Colonic mucosa (tissue), 4 donors: Measurements from ENCODE around the gene EPN2. TPM values are rescaled to one million over a fixed set of nuclear protein-coding genes. Genes with fewer than 3 reads are reported as not detected.

Source experiments
- DNase-seq: peaks from one replicate; pipeline ENCODE4 v3.0.0-alpha.2; 2020
- H3K27ac ChIP-seq: fragments of 200-600 bp; one replicate; pipeline ENCODE4 v1.8.0; 2021
- H3K27me3 ChIP-seq: fragments of 200-600 bp; one replicate; pipeline ENCODE4 v1.8.0; 2021
- H3K36me3 ChIP-seq: fragments of 200-600 bp; one replicate; pipeline ENCODE4 v1.8.0; 2021
- H3K4me1 ChIP-seq: fragments of 200-600 bp; one replicate; pipeline ENCODE4 v1.8.0; 2021; ENCODE audit warnings: mild to moderate bottlenecking
- H3K4me3 ChIP-seq: fragments of 200-600 bp; one replicate; pipeline ENCODE4 v1.8.0; 2021
- H3K9ac ChIP-seq, 2 donors: one replicate each; pipeline ENCODE4 v1.7.0; 2013; ENCODE audit warnings: control low read depth in 2 of 2, low read depth in 2 of 2, low read length in 2 of 2
- H3K9me3 ChIP-seq: fragments of 200-600 bp; one replicate; pipeline ENCODE4 v1.8.0; 2021
- CTCF ChIP-seq: fragments of 200-600 bp; IDR thresholded peaks from one replicate; pipeline ENCODE4 v1.8.0; 2022; ENCODE audit warnings: antibody characterized with exemption, mild to moderate bottlenecking
- intact Hi-C: fragments of 100-400 bp; cut with DNase I; formaldehyde crosslinking; loops from one replicate; pipeline ENCODE4 v1.14.1; 2022
- total RNA-seq, 2 donors: library from RNA; stranded (reverse); fragmentation: NEBNext Ultra II Directional in 1 of 2; extraction: Animal tissue kit (Norgen Biotek cat#: 25700) in 1 of 2; gene quantifications; one replicate each; pipeline ENCODE4 v1.2.1, GENCODE V29; 2021
- donor health status: healthy.
- donor health status: DM: no; HTN: no; CAD: no.
- donor health status: DM: no; HTN: no; CAD: no.

The EPN2 gene
- total RNA-seq, 2 donors from 2014 or later = 34.7 to 36.3 TPM

- no peaks in the 10 kb centered on the region for H3K27me3 ChIP-seq
- no peak for TF ChIP-seq CTCF
- no peak overlapping the region for H3K4me3 ChIP-seq
- DNase-seq = no peak
- no peaks in the 10 kb centered on the region for H3K36me3 ChIP-seq
- H3K9ac ChIP-seq = peak overlapping the region in 1 of 2 donors; percentile 48
- H3K27ac ChIP-seq = peak overlapping the region; percentile 14
- no peaks in the 10 kb centered on the region for H3K9me3 ChIP-seq
- peaks cover 18% of the 10 kb centered on the region for H3K4me1 ChIP-seq
- intact Hi-C loops = no loop called here
Observed at GRCh38 chr17:19268611-19269010, 31.4 kb downstream of the EPN2 start.

GRCh38 chr17:19269106-19269505, 31.9 kb downstream of the EPN2 start:
- Histone ChIP-seq H3K4me3 (no peak overlapping the region), H3K9me3 (no peaks in the 10 kb centered on the region), H3K27ac (peak overlapping the region; percentile 14), H3K36me3 (no peaks in the 10 kb centered on the region), H3K4me1 (peaks cover 18% of the 10 kb centered on the region), H3K9ac (peak overlapping the region in 1 of 2 donors; percentile 48), H3K27me3 (no peaks in the 10 kb centered on the region)
- TF ChIP-seq CTCF = no peak
- intact Hi-C loops = no loop called here
- DNase-seq = no peak

- no peaks in the 10 kb centered on the region for H3K9me3 ChIP-seq
- H3K36me3 ChIP-seq = no peaks in the 10 kb centered on the region
- no peak for TF ChIP-seq CTCF
- peak overlapping the region in 1 of 2 donors; percentile 48 for H3K9ac ChIP-seq
- DNase-seq = no peak
- intact Hi-C loops = no loop called here
- peaks cover 18% of the 10 kb centered on the region for H3K4me1 ChIP-seq
- H3K27ac ChIP-seq = peak overlapping the region; percentile 14
- H3K4me3 ChIP-seq = no peak overlapping the region
- H3K27me3 ChIP-seq = no peaks in the 10 kb centered on the region
Observed at GRCh38 chr17:19269641-19270040, 32.5 kb downstream of the EPN2 start.

- Histone ChIP-seq H3K27ac (peak overlapping the region; percentile 4), H3K4me1 (peaks cover 18% of the 10 kb centered on the region), H3K9ac (peak overlapping the region in 1 of 2 donors; percentile 21), H3K27me3 (no peaks in the 10 kb centered on the region), H3K36me3 (no peaks in the 10 kb centered on the region), H3K4me3 (no peak overlapping the region), H3K9me3 (no peaks in the 10 kb centered on the region)
- intact Hi-C loops = no loop called here
- TF ChIP-seq CTCF = no peak
- DNase-seq = no peak
Observed at GRCh38 chr17:19270347-19270703, 33.2 kb downstream of the EPN2 start.

- intact Hi-C loops = no loop called here
- no peak for DNase-seq
Observed at GRCh38 chr17:19270704-19271611, 33.8 kb downstream of the EPN2 start.

More at GRCh38 chr17:19270704-19271611, 33.8 kb downstream of the EPN2 start:
- Histone ChIP-seq H3K27ac (peak overlapping the region; percentile 4), H3K9me3 (no peaks in the 10 kb centered on the region), H3K27me3 (no peaks in the 10 kb centered on the region), H3K9ac (peak overlapping the region in 1 of 2 donors; percentile 21), H3K4me1 (peaks cover 18% of the 10 kb centered on the region), H3K36me3 (no peaks in the 10 kb centered on the region), H3K4me3 (no peak overlapping the region)
- TF ChIP-seq CTCF = no peak
